A673 (cell line): ENCODE measurements around the gene TTC9B. TPM values are rescaled to one million over a fixed set of nuclear protein-coding genes. Genes with fewer than 3 reads are reported as not detected.

Experiments
- BruUV-seq: library from RNA; stranded (reverse); fragments of 400-500 nt; replicated peaks from 2 replicates; lab custom pipeline; 2021; lab: Mats Ljungman, UMichigan
- CTCF ChIA-PET: fragments of 300-600 bp; sonication (Branson Sonifier 250); formaldehyde crosslinking; loops from one replicate; lab custom pipeline; 2022; ENCODE audit warnings: antibody characterized with exemption; lab: Charles Lee
- POLR2A ChIA-PET: fragments of 300-600 bp; sonication (Branson Sonifier 250); formaldehyde crosslinking; loops from one replicate; lab custom pipeline; 2022; ENCODE audit warnings: antibody characterized with exemption; ENCODE audit not compliant: low non-redundant PET; lab: Charles Lee
- DNase-seq: peaks from one replicate; pipeline ENCODE4 v3.0.0-alpha.2; 2015; ENCODE audit warnings: low spot score
- H3K27ac ChIP-seq: fragments of 200-600 bp; sonication (generic); 2 replicates; pipeline ENCODE4 v1.5.1; 2016; ENCODE audit warnings: mixed run types, low read depth, mild to moderate bottlenecking, mixed read lengths, antibody characterized with exemption, low read length; ENCODE audit not compliant: poor library complexity, severe bottlenecking
- H3K27me3 ChIP-seq: fragments of 200-600 bp; sonication (generic); replicated peaks from 2 replicates; pipeline ENCODE4 v1.6.1; 2017; ENCODE audit warnings: mixed run types, low read depth, mild to moderate bottlenecking, mixed read lengths, antibody characterized with exemption, low read length; ENCODE audit not compliant: insufficient read depth, poor library complexity
- H3K36me3 ChIP-seq: fragments of 200-600 bp; sonication (generic); 2 replicates; pipeline ENCODE4 v1.6.1; 2016; ENCODE audit warnings: mixed run types, mild to moderate bottlenecking, mixed read lengths, antibody characterized with exemption, low read length; ENCODE audit not compliant: insufficient read depth, poor library complexity, severe bottlenecking
- H3K4me1 ChIP-seq: fragments of 200-600 bp; sonication (generic); 2 replicates; pipeline ENCODE4 v1.6.1; 2017; ENCODE audit warnings: mixed run types, mild to moderate bottlenecking, mixed read lengths, antibody characterized with exemption, low read length; ENCODE audit not compliant: insufficient read depth, poor library complexity, severe bottlenecking
- H3K4me3 ChIP-seq: fragments of 200-600 bp; sonication (generic); 2 replicates; pipeline ENCODE4 v1.5.1; 2016; ENCODE audit warnings: low read depth, mixed run types, mild to moderate bottlenecking, mixed read lengths, low read length; ENCODE audit not compliant: poor library complexity, severe bottlenecking
- H3K9me3 ChIP-seq: fragments of 200-600 bp; sonication (generic); 2 replicates; pipeline ENCODE4 v1.6.1; 2016; ENCODE audit warnings: mixed run types, low read depth, mild to moderate bottlenecking, mixed read lengths, antibody characterized with exemption, low read length; ENCODE audit not compliant: poor library complexity, severe bottlenecking
- CTCF ChIP-seq: fragments of 300-800, 200-600 bp; sonication (generic); conservative IDR thresholded peaks from 2 replicates; pipeline ENCODE4 v1.5.1; 2017; ENCODE audit warnings: low read depth, mild to moderate bottlenecking, antibody characterized with exemption, low read length, moderate library complexity, mixed read lengths
- EZH2 ChIP-seq: fragments of 200-600 bp; sonication (generic); IDR thresholded peaks from 2 replicates; pipeline ENCODE4 v1.6.1; 2017; ENCODE audit warnings: borderline replicate concordance, low read depth, mild to moderate bottlenecking, mixed read lengths, antibody characterized with exemption, low read length; ENCODE audit not compliant: poor library complexity, severe bottlenecking
- intact Hi-C: fragments of 100-400 bp; cut with micrococcal nuclease; formaldehyde crosslinking; loops from one replicate; pipeline ENCODE4 v1.10.0; 2022; ENCODE audit not compliant: unreplicated experiment
- total RNA-seq: library from RNA; stranded (reverse); gene quantifications from 2 replicates; pipeline ENCODE4 v1.2.3, GENCODE V29; 2021

The TTC9B gene
- total RNA-seq, 1 experiment from 2014 or later = not detected

- Histone ChIP-seq H3K36me3 (peaks cover 32% of the 10 kb centered on the region), H3K27me3 (no peaks in the 10 kb centered on the region), H3K4me3 (no peak overlapping the region), H3K4me1 (no peaks in the 10 kb centered on the region), H3K9me3 (no peaks in the 10 kb centered on the region), H3K27ac (no peak overlapping the region)
- no TSS peak for BruUV-seq
- TF ChIP-seq CTCF = no peak
- TF ChIP-seq EZH2 = no peak
- POLR2A ChIA-PET = no interaction called here
- CTCF ChIA-PET = no interaction called here
- DNase-seq = no peak
- intact Hi-C loops = no loop called here
Measured at GRCh38 chr19:40255619-40256166, 37.5 kb upstream of the TTC9B start.

- TF ChIP-seq EZH2 = no peak
- TF ChIP-seq CTCF = no peak
- CTCF ChIA-PET = no interaction called here
- BruUV-seq = no TSS peak
Measured at GRCh38 chr19:40254714-40255418, 36.7 kb upstream of the TTC9B start.

GRCh38 chr19:40253611-40254092 lies 35.5 kb upstream of the TTC9B start:
- H3K4me3 ChIP-seq = no peak overlapping the region
- no peaks in the 10 kb centered on the region for H3K4me1 ChIP-seq
- H3K9me3 ChIP-seq = no peaks in the 10 kb centered on the region
- no peak for TF ChIP-seq EZH2
- TF ChIP-seq CTCF = no peak
- intact Hi-C loops = no loop called here
- ChIA-PET CTCF (no interaction called here), POLR2A (no interaction called here)
- DNase-seq = no peak
- TSS peak; percentile 17 for BruUV-seq
- no peaks in the 10 kb centered on the region for H3K27me3 ChIP-seq
- no peak overlapping the region for H3K27ac ChIP-seq
- H3K36me3 ChIP-seq = peaks cover 32% of the 10 kb centered on the region

More at GRCh38 chr19:40254714-40255418, 36.7 kb upstream of the TTC9B start:
- POLR2A ChIA-PET = no interaction called here
- H3K4me3 ChIP-seq = no peak overlapping the region
- no peak overlapping the region for H3K27ac ChIP-seq
- no peaks in the 10 kb centered on the region for H3K27me3 ChIP-seq
- intact Hi-C loops = no loop called here
- no peak for DNase-seq
- peaks cover 32% of the 10 kb centered on the region for H3K36me3 ChIP-seq
- no peaks in the 10 kb centered on the region for H3K9me3 ChIP-seq
- no peaks in the 10 kb centered on the region for H3K4me1 ChIP-seq
